Neural cell (in vitro differentiated cells): Measurements from ENCODE around the gene TMTC1. TPM values are rescaled to one million over a fixed set of nuclear protein-coding genes. Genes with fewer than 3 reads are reported as not detected.

Experiments used
- H2AFZ ChIP-seq: fragments of 200-600, 300-800 bp; sonication (generic), shearing (Covaris generic); 2 replicates; pipeline ENCODE4 v1.6.0; 2014; ENCODE audit warnings: low read depth, mild to moderate bottlenecking, antibody characterized with exemption, low read length, moderate library complexity
- H3F3A ChIP-seq: fragments of 200-600 bp; shearing (Covaris generic); 2 replicates; pipeline ENCODE4 v1.6.1; 2016; ENCODE audit warnings: mild to moderate bottlenecking, moderate library complexity, mixed read lengths, antibody characterized with exemption, low read length; ENCODE audit not compliant: insufficient read depth, poor library complexity, severe bottlenecking
- H3K27ac ChIP-seq: fragments of 200-600, 300-800 bp; sonication (generic), shearing (Covaris generic); 2 replicates; pipeline ENCODE4 v1.5.1; 2014; ENCODE audit warnings: mild to moderate bottlenecking, low read length, moderate library complexity
- H3K27me3 ChIP-seq: fragments of 300-800, 200-600 bp; sonication (generic), shearing (Covaris generic); 2 replicates; pipeline ENCODE4 v1.6.0; 2014; ENCODE audit warnings: mild to moderate bottlenecking, low read depth, low read length, moderate library complexity; ENCODE audit not compliant: insufficient read depth
- H3K36me3 ChIP-seq: fragments of 300-800, 200-600 bp; sonication (generic), shearing (Covaris generic); 2 replicates; pipeline ENCODE4 v1.5.1; 2014; ENCODE audit warnings: mild to moderate bottlenecking, antibody characterized with exemption, low read length, moderate library complexity; ENCODE audit not compliant: insufficient read depth
- H3K4me2 ChIP-seq: fragments of 300-800, 200-600 bp; sonication (generic), shearing (Covaris generic); 2 replicates; pipeline ENCODE4 v1.6.0; 2014; ENCODE audit warnings: mild to moderate bottlenecking, low read length
- H3K4me3 ChIP-seq: fragments of 300-800, 200-600 bp; sonication (generic), shearing (Covaris generic); 2 replicates; pipeline ENCODE4 v1.5.1; 2014; ENCODE audit warnings: mild to moderate bottlenecking, low read length, moderate library complexity
- H3K79me2 ChIP-seq: fragments of 200-600 bp; shearing (Covaris generic); replicated peaks from 2 replicates; pipeline ENCODE4 v1.6.0; 2014; ENCODE audit warnings: mild to moderate bottlenecking, low read length, moderate library complexity; ENCODE audit not compliant: insufficient read depth
- H3K9ac ChIP-seq: fragments of 300-800, 200-600 bp; sonication (generic), shearing (Covaris generic); 2 replicates; pipeline ENCODE4 v1.6.1; 2016; ENCODE audit warnings: mild to moderate bottlenecking, low read length, mixed read lengths
- H3K9me2 ChIP-seq: fragments of 200-600 bp; shearing (Covaris generic); 2 replicates; pipeline ENCODE4 v1.6.1; 2016; ENCODE audit warnings: mild to moderate bottlenecking, low read length, mixed read lengths; ENCODE audit not compliant: insufficient read depth
- H3K9me3 ChIP-seq: fragments of 200-600, 300-800 bp; sonication (generic), shearing (Covaris generic); 2 replicates; pipeline ENCODE4 v1.6.1; 2016; ENCODE audit warnings: mild to moderate bottlenecking, mixed run types, low read length, moderate library complexity, mixed read lengths
- H4K20me1 ChIP-seq: fragments of 200-600 bp; shearing (Covaris generic); 2 replicates; pipeline ENCODE4 v1.6.1; 2016; ENCODE audit warnings: mild to moderate bottlenecking, mixed run types; ENCODE audit not compliant: insufficient read depth
- EP300 ChIP-seq: fragments of 450-650 bp; conservative IDR thresholded peaks from 2 replicates; pipeline ENCODE4 v1.6.1; 2014; ENCODE audit warnings: antibody characterized with exemption, mild to moderate bottlenecking, moderate library complexity; ENCODE audit not compliant: poor library complexity, severe bottlenecking
- EZH2 ChIP-seq: fragments of 200-600, 300-800 bp; shearing (Covaris generic), sonication (generic); IDR thresholded peaks from 2 replicates; pipeline ENCODE4 v1.6.1; 2014; ENCODE audit warnings: antibody characterized with exemption, low read length, borderline replicate concordance, mild to moderate bottlenecking; ENCODE audit not compliant: insufficient read depth, poor library complexity, severe bottlenecking
- MXI1 ChIP-seq: fragments of 450-650 bp; conservative IDR thresholded peaks from 2 replicates; pipeline ENCODE4 v1.6.1; 2014; ENCODE audit warnings: antibody characterized with exemption, mild to moderate bottlenecking; ENCODE audit not compliant: poor library complexity, severe bottlenecking
- POLR2AphosphoS5 ChIP-seq: IDR thresholded peaks from 2 replicates; pipeline ENCODE4 v1.6.1; 2012
- RAD21 ChIP-seq: fragments of 450-650 bp; conservative IDR thresholded peaks from 2 replicates; pipeline ENCODE4 v1.6.1; 2014; ENCODE audit warnings: antibody characterized with exemption, mild to moderate bottlenecking, moderate library complexity
- SMC3 ChIP-seq: fragments of 450-650 bp; conservative IDR thresholded peaks from 2 replicates; pipeline ENCODE4 v1.6.1; 2014; ENCODE audit warnings: antibody characterized with exemption, mild to moderate bottlenecking, moderate library complexity; ENCODE audit not compliant: poor library complexity
- TAF1 ChIP-seq: IDR thresholded peaks from 2 replicates; pipeline ENCODE4 v1.6.1; 2012; ENCODE audit warnings: low read depth
- polyA plus RNA-seq: library from polyadenylated mRNA; depleted of rRNA; stranded (reverse); fragments of >200 nt; gene quantifications from 2 replicates; pipeline ENCODE4 v1.2.3, GENCODE V29; 2014
- TF ChIP-seq, protein P1 (sequence below): fragments of 450-650 bp; IDR thresholded peaks from 2 replicates; pipeline ENCODE4 v1.5.1; 2014; ENCODE audit warnings: antibody characterized with exemption, mild to moderate bottlenecking, moderate library complexity; ENCODE audit not compliant: poor library complexity, severe bottlenecking
- TF ChIP-seq, protein P2 (sequence below): IDR thresholded peaks from 2 replicates; pipeline ENCODE4 v1.6.1; 2012; ENCODE audit warnings: borderline replicate concordance

The TMTC1 gene
- polyA plus RNA-seq, 1 donor from 2014 or later: 10.0 TPM

DNA sequence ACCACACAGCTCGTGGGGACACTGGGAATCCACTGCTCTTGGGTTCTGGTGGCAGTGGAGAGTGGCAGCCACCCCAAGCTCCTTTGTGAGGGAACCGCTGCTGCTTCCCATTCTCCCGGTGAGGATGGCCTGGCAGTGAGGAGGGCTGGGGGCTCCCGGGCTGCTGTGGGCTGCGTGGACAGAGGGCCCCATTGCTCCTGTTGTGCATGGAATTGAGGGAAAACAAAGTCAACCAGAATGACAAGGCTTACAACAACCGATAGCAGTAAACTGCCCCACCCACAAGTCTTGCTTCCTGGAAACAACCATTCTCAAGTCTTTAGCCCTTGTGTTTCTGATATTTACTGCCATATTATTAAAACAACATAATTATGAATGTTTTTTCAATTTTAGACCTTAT is 32.1 kb downstream of the TMTC1 start:
- Histone ChIP-seq H2AFZ (no peak overlapping the region), H3K79me2 (no peaks in the 10 kb centered on the region), H3K4me2 (no peak overlapping the region), H3K9me2 (no peaks in the 10 kb centered on the region), H3F3A (no peaks in the 10 kb centered on the region), H4K20me1 (no peaks in the 10 kb centered on the region), H3K9ac (no peak overlapping the region), H3K36me3 (no peaks in the 10 kb centered on the region), H3K9me3 (no peaks in the 10 kb centered on the region), H3K4me3 (no peak overlapping the region), H3K27ac (no peak overlapping the region), H3K27me3 (no peaks in the 10 kb centered on the region)
- TF ChIP-seq, protein P1, sequence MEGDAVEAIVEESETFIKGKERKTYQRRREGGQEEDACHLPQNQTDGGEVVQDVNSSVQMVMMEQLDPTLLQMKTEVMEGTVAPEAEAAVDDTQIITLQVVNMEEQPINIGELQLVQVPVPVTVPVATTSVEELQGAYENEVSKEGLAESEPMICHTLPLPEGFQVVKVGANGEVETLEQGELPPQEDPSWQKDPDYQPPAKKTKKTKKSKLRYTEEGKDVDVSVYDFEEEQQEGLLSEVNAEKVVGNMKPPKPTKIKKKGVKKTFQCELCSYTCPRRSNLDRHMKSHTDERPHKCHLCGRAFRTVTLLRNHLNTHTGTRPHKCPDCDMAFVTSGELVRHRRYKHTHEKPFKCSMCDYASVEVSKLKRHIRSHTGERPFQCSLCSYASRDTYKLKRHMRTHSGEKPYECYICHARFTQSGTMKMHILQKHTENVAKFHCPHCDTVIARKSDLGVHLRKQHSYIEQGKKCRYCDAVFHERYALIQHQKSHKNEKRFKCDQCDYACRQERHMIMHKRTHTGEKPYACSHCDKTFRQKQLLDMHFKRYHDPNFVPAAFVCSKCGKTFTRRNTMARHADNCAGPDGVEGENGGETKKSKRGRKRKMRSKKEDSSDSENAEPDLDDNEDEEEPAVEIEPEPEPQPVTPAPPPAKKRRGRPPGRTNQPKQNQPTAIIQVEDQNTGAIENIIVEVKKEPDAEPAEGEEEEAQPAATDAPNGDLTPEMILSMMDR: no peak
- TF ChIP-seq RAD21 (no peak), SMC3 (no peak), MXI1 (no peak), EZH2 (no peak), TAF1 (no peak), POLR2AphosphoS5 (no peak), EP300 (no peak)
- TF ChIP-seq, protein P2, sequence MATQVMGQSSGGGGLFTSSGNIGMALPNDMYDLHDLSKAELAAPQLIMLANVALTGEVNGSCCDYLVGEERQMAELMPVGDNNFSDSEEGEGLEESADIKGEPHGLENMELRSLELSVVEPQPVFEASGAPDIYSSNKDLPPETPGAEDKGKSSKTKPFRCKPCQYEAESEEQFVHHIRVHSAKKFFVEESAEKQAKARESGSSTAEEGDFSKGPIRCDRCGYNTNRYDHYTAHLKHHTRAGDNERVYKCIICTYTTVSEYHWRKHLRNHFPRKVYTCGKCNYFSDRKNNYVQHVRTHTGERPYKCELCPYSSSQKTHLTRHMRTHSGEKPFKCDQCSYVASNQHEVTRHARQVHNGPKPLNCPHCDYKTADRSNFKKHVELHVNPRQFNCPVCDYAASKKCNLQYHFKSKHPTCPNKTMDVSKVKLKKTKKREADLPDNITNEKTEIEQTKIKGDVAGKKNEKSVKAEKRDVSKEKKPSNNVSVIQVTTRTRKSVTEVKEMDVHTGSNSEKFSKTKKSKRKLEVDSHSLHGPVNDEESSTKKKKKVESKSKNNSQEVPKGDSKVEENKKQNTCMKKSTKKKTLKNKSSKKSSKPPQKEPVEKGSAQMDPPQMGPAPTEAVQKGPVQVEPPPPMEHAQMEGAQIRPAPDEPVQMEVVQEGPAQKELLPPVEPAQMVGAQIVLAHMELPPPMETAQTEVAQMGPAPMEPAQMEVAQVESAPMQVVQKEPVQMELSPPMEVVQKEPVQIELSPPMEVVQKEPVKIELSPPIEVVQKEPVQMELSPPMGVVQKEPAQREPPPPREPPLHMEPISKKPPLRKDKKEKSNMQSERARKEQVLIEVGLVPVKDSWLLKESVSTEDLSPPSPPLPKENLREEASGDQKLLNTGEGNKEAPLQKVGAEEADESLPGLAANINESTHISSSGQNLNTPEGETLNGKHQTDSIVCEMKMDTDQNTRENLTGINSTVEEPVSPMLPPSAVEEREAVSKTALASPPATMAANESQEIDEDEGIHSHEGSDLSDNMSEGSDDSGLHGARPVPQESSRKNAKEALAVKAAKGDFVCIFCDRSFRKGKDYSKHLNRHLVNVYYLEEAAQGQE: no peak

DNA sequence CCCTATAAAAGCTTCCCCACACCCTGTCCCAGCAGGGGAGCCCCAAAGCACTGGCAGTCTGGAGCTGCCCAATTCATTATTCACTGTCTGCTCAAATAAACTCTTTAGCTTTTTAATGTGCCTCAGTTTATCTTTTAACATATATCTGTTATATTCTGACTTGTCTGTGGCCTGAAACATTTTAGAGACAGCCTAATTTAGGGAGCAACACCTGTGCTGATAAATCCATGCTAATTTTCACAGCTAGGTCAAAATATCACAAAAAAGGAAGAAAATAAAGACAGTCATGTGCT is 32.9 kb downstream of the TMTC1 start:
- H3K27me3 ChIP-seq: no peaks in the 10 kb centered on the region
- H3K4me3 ChIP-seq: no peak overlapping the region
- TF ChIP-seq EP300: no peak
- no peak for TF ChIP-seq RAD21
- TF ChIP-seq, protein P2: no peak
- TF ChIP-seq SMC3: no peak
- no peak for TF ChIP-seq MXI1
- no peak for TF ChIP-seq EZH2
- no peak for TF ChIP-seq POLR2AphosphoS5
- TF ChIP-seq TAF1: no peak
- TF ChIP-seq, protein P1: no peak
- H3K27ac ChIP-seq: no peak overlapping the region
- no peak overlapping the region for H3K4me2 ChIP-seq
- H3K79me2 ChIP-seq: no peaks in the 10 kb centered on the region
- no peaks in the 10 kb centered on the region for H3K9me3 ChIP-seq
- H3F3A ChIP-seq: no peaks in the 10 kb centered on the region
- no peaks in the 10 kb centered on the region for H3K9me2 ChIP-seq
- H3K9ac ChIP-seq: no peak overlapping the region
- H3K36me3 ChIP-seq: no peaks in the 10 kb centered on the region
- H2AFZ ChIP-seq: no peak overlapping the region
- H4K20me1 ChIP-seq: no peaks in the 10 kb centered on the region
